GM19455 (cell line): ENCODE data around the gene WIPF3.

Source experiments
- ATAC-seq: cut with Tn5 transposase; IDR thresholded peaks from one replicate; pipeline ENCODE4 v1.9.1; 2021; ENCODE audit not compliant: unreplicated experiment

WIPF3 gene

DNA sequence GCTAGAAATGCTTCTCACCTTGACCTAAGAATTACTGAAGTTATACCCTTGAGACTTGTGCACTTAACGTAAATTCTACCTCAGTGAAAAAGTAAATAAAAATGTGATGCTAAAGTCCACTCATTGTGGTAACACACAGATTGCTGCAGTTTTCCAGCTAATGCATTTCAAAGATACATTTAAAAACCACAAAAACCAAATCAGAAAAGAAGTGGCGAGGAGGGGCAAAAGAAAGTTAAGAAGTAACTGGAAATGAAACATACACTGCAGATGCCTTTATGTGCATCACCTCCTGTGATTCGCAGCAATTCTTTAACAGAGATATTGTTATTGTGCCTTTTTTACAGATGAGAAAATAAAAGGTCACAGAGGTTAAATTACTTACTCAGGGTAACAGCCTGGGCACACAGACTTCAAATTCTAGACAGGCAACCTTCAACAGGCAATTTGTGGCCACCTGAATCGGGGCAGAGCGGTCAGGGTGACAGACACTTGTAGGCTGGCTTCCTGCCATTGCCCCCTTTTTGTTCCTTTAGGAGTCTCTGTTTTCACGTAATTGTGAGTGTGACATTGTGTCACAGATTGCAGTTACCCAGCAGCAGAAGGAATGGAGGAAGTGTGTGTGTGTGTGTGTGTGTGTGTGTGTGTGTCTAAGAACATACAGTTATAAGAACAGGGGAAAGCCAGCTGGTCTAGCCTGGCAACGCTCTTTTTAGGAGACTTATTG lies 1.9 kb downstream of the WIPF3 start:
- ATAC-seq, result no peak

DNA sequence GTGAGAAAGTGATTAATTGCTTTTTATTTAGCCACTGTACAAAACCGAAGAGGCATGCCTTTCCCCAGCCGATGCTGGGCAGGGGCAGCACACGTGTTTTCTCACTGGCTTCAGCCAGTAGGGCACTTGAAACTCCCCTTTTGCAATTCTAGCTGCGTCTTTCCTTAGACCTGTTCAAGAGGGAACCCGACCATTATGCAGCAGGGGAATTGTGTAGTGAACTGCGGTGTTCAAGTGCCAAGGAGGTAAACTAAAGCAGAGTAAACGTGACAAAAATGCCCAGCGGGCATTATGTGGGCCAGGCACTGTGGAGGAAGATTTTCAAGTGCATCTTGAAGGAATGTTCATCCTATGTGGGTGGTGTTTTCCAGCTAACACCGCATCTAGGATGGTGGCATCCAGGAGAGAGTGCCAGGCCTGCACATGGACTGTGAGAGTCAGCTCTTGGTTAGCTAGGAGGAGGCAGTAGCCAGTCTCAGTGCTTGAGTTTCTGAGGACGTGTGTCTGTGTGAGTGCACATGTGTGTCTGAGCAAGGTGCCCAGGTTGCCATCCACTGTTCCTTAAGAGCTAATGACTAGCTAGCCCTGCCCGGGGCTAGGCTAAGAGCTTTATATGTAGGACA lies 3.3 kb downstream of the WIPF3 start:
- ATAC-seq, result no peak

- ATAC-seq, result no peak
Observed at GRCh38 chr7:29810297-29810696, 4.0 kb downstream of the WIPF3 start.

- ATAC-seq, result no peak
Observed at GRCh38 chr7:29810813-29811482, 4.6 kb downstream of the WIPF3 start.

DNA sequence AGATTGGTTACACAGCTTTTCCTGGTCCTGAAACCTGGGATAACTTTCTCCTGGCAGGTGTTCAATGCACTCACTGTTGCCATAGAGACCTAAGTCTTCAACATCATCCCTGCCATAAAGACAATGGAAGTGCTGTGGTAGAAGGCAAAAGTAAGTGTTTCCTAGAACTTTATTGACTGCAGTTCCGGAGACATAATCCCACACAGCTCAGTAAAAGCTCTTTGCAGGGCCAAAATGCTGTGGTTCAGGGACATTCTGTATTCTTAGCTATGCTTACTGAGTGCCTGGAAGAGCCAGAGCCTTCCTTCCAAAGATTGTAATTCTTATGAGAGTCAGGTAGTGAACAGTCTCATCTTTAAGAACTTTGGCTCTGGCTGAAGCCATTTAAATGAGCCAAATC lies 5.3 kb downstream of the WIPF3 start:
- no peak for ATAC-seq

- no peak for ATAC-seq
Observed at GRCh38 chr7:29812185-29812876, 6.0 kb downstream of the WIPF3 start.

- ATAC-seq, result no peak
Observed at GRCh38 chr7:29815181-29816105, 9.1 kb downstream of the WIPF3 start.

DNA sequence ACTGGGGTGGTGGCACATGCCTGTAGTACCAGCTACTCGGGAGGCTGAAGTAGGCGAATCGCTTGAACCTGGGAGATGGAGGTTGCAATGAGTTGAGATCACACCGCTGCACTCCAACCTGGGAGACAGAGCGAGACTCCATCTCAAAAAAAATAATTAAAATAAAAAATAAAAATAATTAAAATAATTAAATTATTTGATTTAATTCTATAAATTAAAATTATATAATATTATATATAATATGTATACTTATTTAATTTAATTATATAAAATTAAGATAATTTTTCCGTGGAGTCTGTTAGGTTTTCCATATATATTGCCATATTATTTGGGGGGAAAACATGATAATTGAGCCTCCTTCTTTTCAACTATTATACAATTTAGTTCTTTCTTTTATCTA lies 12.0 kb downstream of the WIPF3 start:
- ATAC-seq, result no peak

DNA sequence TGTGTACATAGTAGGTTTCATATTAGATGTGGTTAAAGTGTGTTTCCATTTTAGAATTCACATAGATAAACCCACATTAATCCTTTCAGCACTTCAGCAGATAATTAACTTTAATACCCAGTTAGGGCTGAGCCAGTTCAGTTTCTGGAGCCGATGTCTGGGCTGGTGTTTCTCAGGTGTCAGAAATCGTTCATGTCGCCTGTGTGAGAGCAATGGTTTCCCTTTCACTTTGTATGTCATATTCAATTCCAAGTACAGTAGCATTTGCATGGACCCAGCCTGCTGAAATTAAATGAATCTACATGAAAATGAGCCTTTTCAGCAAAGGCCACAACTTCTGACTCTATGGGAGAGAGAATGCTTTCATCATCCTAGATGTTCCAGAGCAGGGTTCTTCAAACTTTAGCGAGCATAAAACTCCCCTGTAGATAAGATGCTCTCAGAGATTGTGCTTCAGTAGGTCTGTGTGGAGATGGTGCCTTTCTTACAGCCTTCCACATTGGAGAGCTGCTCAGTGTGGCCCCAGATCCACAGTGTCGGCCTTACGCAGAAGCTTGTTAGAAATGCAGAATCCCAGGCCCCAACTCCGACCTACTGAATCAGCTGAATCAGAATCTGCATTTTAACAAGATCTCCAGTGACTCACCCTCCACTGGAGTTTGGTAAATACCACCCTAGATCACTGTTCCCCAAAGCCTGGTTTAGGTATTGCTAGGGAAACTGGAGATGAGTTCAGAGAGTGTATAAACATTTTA lies 19.6 kb downstream of the WIPF3 start:
- peak; percentile 89 for ATAC-seq

DNA sequence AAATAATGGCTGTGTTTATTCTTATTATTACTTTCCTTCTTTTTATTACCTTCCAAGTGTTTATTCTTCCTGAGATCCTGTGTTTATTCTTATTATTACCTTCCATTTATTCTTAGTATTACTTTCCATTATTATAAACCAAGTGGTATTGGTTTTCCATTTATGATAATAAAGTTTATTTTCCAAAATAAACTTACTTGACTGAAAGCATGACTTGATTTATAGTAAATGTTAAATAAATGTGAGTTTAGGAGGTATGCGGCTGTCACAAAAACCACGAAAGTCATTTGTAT lies 20.2 kb downstream of the WIPF3 start:
- ATAC-seq, result no peak

GRCh38 chr7:29826904-29827303 lies 20.6 kb downstream of the WIPF3 start:
- ATAC-seq, result no peak

GRCh38 chr7:29831705-29832104 lies 25.4 kb downstream of the WIPF3 start:
- ATAC-seq, result no peak

DNA sequence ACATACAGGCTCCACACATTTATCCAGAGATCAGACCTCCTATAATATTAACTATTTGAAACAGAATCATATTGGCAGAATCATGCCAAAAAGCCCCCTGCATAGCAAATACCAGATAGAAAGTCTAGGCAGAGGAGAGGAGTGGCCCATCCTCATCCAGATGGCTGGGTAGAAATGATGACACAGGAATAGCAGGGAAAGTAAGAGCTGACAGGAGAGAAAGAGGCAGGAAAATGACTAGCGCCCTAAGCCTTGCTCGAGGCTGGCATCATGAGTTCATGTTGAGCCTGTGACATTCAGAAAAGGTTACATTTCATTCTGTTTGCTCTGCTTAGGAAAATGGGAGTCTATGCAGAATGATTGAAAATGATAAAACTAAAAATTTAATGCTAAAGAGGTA lies 27.6 kb downstream of the WIPF3 start:
- ATAC-seq, result no peak

DNA sequence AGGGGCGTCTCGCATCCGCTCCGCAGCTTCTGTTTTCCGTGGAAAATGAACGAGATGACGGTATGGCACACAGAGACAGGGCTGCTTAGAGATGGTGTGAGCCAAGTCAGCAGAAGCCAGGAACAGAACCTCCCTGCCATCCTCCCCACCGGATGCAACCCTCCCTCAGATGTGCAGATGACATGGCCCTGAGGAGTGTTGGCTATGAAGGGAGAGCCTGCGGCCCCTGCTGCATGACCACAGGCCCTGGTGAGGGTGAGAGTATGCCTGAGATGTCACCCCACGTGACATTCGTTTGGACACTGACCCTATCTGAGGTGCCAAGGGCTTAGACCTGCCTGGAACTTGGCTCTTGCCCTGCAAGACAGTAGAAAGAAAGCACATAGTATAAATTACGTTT lies 29.4 kb downstream of the WIPF3 start:
- ATAC-seq, result no peak

DNA sequence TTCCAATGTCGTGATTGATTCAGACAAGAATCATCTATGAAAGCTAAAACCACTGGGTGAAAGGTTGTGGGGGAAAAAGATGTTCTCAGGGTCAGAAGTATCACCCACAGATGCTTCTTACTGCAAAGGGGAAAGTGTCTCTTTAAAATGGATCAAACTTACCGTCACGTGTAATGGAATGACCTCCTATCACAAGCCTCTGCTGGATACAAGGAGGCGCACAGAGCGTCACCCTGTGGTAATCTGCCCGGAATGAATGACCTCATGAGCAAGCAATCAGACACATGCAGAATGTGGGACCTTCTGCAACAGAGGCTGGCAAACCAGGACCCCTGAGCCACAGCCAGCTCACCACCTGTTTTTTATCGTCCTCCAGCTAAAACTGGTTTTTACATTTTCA lies 33.0 kb downstream of the WIPF3 start:
- no peak for ATAC-seq

DNA sequence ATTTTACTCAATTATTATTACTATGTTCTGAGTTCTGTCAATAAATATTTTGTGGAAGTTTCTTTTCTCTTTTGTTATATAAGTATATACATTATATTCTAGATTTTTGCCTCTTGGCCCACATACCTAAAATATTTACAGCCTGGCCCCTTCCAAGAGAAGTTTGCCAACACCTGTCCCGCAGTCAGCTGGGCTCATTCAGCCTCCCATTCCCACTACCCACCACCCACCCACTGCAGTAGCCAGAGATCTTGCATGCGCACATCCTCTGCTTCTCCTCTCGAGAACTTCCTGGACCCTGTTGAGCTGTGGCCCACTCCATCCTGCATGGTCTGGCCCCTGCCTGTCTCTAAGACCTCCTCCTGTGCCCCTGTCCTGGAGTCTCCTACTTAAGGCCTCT lies 33.6 kb downstream of the WIPF3 start:
- no peak for ATAC-seq

- ATAC-seq, result no peak
Observed at GRCh38 chr7:29840701-29841100, 34.4 kb downstream of the WIPF3 start.

GRCh38 chr7:29841926-29842701 lies 35.8 kb downstream of the WIPF3 start:
- no peak for ATAC-seq

GRCh38 chr7:29843093-29843492 lies 36.8 kb downstream of the WIPF3 start:
- no peak for ATAC-seq
